ENCODE measurements around the gene NPM1. TPM values are rescaled to one million over a fixed set of nuclear protein-coding genes. Genes with fewer than 3 reads are reported as not detected.

Gene NPM1
- total RNA-seq, 1 experiment from 2014 or later = 2,693 TPM

DNA sequence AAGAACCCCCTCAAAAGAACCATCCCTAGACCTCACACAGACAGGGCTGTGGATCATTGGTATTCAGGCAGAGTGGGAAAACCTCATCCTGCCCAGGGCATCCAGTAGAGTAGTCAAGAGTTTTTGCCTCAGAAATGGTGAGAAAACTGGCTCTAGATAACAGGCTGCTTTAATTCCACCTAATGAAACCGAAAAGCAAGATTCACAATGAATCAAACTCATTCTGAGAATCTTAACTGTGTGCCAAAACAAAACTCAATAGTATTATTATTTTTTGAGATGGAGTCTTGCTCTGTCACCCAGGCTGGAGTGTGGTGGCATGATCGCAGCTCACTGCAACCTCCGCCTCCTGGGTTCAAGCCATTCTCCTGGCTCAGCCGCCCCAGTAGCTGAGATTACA is 17.8 kb upstream of the NPM1 start:
- Histone ChIP-seq H3K9ac (ENCODE audit: low read length) (no peak overlapping the region), H3K27ac (ENCODE audit: low read depth, low read length) (no peak overlapping the region), H3K79me2 (ENCODE audit: insufficient read depth, low read length) (no peaks in the 10 kb centered on the region), H3K4me2 (ENCODE audit: low read length) (no peak overlapping the region), H3K27me3 (ENCODE audit: insufficient read depth, low read length) (no peaks in the 10 kb centered on the region), H3K36me3 (ENCODE audit: control insufficient read depth in 1 of 2, insufficient read depth in 2 of 2, low read length in 2 of 2) (no peaks in the 10 kb centered on the region), H3K9me3 (ENCODE audit: control insufficient read depth in 1 of 2, insufficient read depth in 1 of 2, low read depth in 1 of 2, low read length in 2 of 2) (no peaks in the 10 kb centered on the region), H3K4me3 (replicated peaks in 1 of 2; ENCODE audit: low read depth in 1 of 2, low read length in 2 of 2) (no peak overlapping the region), H2AFZ (ENCODE audit: low read depth, low read length, poor library complexity, severe bottlenecking) (no peak overlapping the region), H4K20me1 (ENCODE audit: insufficient read depth) (no peaks in the 10 kb centered on the region), H3K4me1 (ENCODE audit: control insufficient read depth in 1 of 2, insufficient read depth in 2 of 2, low read length in 2 of 2) (peaks cover 4 to 14% of the 10 kb centered on the region in 2 experiments; a peak in 3 of 4 replicates), H3K9me2 (ENCODE audit: insufficient read depth) (no peaks in the 10 kb centered on the region)
- ChIA-PET POLR2A (no interaction called here), CTCF (no interaction called here), RAD21 (ENCODE audit: low non-redundant PET in 1 of 2, low total read pairs in 2 of 2, uncharacterized antibody in 2 of 2, unreplicated experiment in 2 of 2) (no interaction called here)
- DNase-seq (ENCODE audit: low read depth, low spot score) (no peak), ATAC-seq (no peak)
- intact Hi-C loops (cut with micrococcal nuclease) = loop anchor here (5.0 kb wide), 1 partner anchor 537 kb away; no protein-coding TSS in a partner anchor
- no TSS peak for BruUV-seq (replicated peaks)
- TF ChIP-seq EZH2 (IDR thresholded peaks at IDR 0.05) (no peak), RAD21 (IDR thresholded peaks at IDR 0.05; ENCODE audit: low read depth) (no peak), FOSL1 (IDR thresholded peaks at IDR 0.05; ENCODE audit: low read depth) (no peak), SIN3A (IDR thresholded peaks at IDR 0.05; ENCODE audit: low read depth) (no peak), SP1 (IDR thresholded peaks at IDR 0.05; ENCODE audit: low read depth) (no peak), TCF7L2 (IDR thresholded peaks at IDR 0.05; ENCODE audit: borderline replicate concordance, extremely low read depth, insufficient read depth, insufficient read length) (no peak), EZH2phosphoT487 (IDR thresholded peaks at IDR 0.05; ENCODE audit: borderline replicate concordance) (no peak), JUND (IDR thresholded peaks at IDR 0.05) (no peak)
- TF ChIP-seq, protein P1, sequence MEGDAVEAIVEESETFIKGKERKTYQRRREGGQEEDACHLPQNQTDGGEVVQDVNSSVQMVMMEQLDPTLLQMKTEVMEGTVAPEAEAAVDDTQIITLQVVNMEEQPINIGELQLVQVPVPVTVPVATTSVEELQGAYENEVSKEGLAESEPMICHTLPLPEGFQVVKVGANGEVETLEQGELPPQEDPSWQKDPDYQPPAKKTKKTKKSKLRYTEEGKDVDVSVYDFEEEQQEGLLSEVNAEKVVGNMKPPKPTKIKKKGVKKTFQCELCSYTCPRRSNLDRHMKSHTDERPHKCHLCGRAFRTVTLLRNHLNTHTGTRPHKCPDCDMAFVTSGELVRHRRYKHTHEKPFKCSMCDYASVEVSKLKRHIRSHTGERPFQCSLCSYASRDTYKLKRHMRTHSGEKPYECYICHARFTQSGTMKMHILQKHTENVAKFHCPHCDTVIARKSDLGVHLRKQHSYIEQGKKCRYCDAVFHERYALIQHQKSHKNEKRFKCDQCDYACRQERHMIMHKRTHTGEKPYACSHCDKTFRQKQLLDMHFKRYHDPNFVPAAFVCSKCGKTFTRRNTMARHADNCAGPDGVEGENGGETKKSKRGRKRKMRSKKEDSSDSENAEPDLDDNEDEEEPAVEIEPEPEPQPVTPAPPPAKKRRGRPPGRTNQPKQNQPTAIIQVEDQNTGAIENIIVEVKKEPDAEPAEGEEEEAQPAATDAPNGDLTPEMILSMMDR (IDR thresholded peaks at IDR 0.05 in 2 of 3, conservative IDR thresholded peaks at IDR 0.05 in 1 of 3; ENCODE audit: borderline replicate concordance in 1 of 3, insufficient read depth in 1 of 3, low read depth in 2 of 3, low read length in 2 of 3) = no peak
- TF ChIP-seq, protein P2, sequence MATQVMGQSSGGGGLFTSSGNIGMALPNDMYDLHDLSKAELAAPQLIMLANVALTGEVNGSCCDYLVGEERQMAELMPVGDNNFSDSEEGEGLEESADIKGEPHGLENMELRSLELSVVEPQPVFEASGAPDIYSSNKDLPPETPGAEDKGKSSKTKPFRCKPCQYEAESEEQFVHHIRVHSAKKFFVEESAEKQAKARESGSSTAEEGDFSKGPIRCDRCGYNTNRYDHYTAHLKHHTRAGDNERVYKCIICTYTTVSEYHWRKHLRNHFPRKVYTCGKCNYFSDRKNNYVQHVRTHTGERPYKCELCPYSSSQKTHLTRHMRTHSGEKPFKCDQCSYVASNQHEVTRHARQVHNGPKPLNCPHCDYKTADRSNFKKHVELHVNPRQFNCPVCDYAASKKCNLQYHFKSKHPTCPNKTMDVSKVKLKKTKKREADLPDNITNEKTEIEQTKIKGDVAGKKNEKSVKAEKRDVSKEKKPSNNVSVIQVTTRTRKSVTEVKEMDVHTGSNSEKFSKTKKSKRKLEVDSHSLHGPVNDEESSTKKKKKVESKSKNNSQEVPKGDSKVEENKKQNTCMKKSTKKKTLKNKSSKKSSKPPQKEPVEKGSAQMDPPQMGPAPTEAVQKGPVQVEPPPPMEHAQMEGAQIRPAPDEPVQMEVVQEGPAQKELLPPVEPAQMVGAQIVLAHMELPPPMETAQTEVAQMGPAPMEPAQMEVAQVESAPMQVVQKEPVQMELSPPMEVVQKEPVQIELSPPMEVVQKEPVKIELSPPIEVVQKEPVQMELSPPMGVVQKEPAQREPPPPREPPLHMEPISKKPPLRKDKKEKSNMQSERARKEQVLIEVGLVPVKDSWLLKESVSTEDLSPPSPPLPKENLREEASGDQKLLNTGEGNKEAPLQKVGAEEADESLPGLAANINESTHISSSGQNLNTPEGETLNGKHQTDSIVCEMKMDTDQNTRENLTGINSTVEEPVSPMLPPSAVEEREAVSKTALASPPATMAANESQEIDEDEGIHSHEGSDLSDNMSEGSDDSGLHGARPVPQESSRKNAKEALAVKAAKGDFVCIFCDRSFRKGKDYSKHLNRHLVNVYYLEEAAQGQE (IDR thresholded peaks at IDR 0.05; ENCODE audit: low read depth) = no peak
